Peyer's patch (tissue), 4 donors: Measurements from ENCODE around the gene SLC25A29.

Experiments used
- POLR2A ChIP-seq, 2 donors: fragments of 450-650 bp; IDR thresholded peaks; one replicate each; pipeline ENCODE4 v1.5.1; 2017; ENCODE audit warnings: antibody characterized with exemption in 2 of 2, mild to moderate bottlenecking in 2 of 2, moderate library complexity in 2 of 2
- TF ChIP-seq, protein P1 (sequence below), 6 experiments: fragments of 450-650 bp in 4 of 6; fragments of 200-600 bp in 2 of 6; sonication (generic) in 1 of 6; IDR thresholded peaks; one replicate each; pipeline ENCODE4 v1.5.1; 2017 to 2019; ENCODE audit warnings: antibody characterized with exemption in 6 of 6, mild to moderate bottlenecking in 3 of 6, moderate library complexity in 1 of 6

DNA sequence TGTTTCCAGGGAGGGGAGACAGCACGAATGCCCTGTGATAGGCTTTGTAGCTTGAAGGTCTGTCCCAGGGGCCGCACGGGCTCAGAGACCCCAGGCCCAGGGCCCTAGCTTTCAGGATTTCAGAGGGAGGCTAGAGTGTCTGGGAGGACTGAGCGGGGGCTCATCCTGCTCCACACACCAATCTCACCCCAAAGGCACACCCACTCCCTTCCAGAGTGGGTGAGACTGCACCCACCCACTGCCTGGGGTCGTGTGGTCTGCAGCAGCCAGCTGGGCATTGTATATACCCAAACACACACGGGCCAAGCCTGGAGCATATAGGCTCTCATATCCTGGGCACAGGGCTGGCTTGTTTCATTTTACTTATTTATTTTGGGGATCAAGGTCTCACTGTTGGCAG, 11.1 kb upstream of the SLC25A29 start:
- TF ChIP-seq POLR2A (IDR thresholded peaks at IDR 0.05) = no peak
- TF ChIP-seq, protein P1, sequence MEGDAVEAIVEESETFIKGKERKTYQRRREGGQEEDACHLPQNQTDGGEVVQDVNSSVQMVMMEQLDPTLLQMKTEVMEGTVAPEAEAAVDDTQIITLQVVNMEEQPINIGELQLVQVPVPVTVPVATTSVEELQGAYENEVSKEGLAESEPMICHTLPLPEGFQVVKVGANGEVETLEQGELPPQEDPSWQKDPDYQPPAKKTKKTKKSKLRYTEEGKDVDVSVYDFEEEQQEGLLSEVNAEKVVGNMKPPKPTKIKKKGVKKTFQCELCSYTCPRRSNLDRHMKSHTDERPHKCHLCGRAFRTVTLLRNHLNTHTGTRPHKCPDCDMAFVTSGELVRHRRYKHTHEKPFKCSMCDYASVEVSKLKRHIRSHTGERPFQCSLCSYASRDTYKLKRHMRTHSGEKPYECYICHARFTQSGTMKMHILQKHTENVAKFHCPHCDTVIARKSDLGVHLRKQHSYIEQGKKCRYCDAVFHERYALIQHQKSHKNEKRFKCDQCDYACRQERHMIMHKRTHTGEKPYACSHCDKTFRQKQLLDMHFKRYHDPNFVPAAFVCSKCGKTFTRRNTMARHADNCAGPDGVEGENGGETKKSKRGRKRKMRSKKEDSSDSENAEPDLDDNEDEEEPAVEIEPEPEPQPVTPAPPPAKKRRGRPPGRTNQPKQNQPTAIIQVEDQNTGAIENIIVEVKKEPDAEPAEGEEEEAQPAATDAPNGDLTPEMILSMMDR (IDR thresholded peaks at IDR 0.05) = no peak
